Measurements from ENCODE around the gene GRM5. TPM values are rescaled to one million over a fixed set of nuclear protein-coding genes. Genes with fewer than 3 reads are reported as not detected.

The GRM5 gene
- total RNA-seq, 1 experiment from 2014 or later: not detected

DNA sequence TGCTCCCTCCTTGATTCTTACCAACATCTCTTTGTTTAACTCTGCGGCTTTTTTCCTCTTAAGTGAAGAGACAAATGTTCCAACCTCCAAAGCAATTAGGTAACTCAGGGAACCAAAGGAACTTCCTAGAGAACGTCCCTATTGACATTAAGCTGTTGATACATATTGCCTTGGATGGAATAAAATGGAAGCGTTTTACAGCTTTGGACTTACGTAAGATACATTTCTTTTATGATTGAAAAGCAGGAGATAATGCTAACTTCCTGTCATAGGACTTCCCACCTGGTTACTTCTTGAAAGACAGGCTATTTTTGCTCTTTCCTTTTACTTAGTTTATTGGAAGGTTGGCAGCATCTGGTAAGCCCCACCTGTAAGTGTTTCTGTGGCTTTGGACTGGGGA lies 482.5 kb downstream of the GRM5 start:
- ChIA-PET CTCF (no interaction called here), POLR2A (ENCODE audit: unreplicated experiment) (no interaction called here)
- Histone ChIP-seq H3K36me3 (ENCODE audit: low read depth, low read length) (no peaks in the 10 kb centered on the region), H3K9me3 (ENCODE audit: low read length) (no peaks in the 10 kb centered on the region), H3K4me3 (ENCODE audit: low read length) (no peak overlapping the region), H2AFZ (ENCODE audit: low read length) (no peak overlapping the region), H3K9me2 (replicated peaks; ENCODE audit: low read length) (no peaks in the 10 kb centered on the region), H3K4me1 (ENCODE audit: insufficient read depth, low read length) (0 out of 2 replicates have a peak, but pooled peaks cover 6% of the 10 kb centered on the region), H3K4me2 (ENCODE audit: low read length) (no peak overlapping the region), H3K9ac (ENCODE audit: low read length) (no peak overlapping the region), H3F3A (ENCODE audit: low read length, unreplicated experiment) (no peaks in the 10 kb centered on the region), H3K27ac (ENCODE audit: low read length) (no peak overlapping the region), H3K27me3 (ENCODE audit: low read length) (no peaks in the 10 kb centered on the region), H4K20me1 (ENCODE audit: low read length) (no peaks in the 10 kb centered on the region), H3K79me2 (ENCODE audit: low read length) (no peaks in the 10 kb centered on the region)
- DNase-seq (no peak), ATAC-seq (no peak)
- no TSS peak for BruUV-seq (replicated peaks)
- intact Hi-C loops (cut with micrococcal nuclease): no loop called here
- TF ChIP-seq EZH2phosphoT487 (IDR thresholded peaks at IDR 0.05; ENCODE audit: borderline replicate concordance, low read length) (no peak), EZH2 (IDR thresholded peaks at IDR 0.05; ENCODE audit: low read length, unreplicated experiment) (no peak)
- TF ChIP-seq, protein P1, sequence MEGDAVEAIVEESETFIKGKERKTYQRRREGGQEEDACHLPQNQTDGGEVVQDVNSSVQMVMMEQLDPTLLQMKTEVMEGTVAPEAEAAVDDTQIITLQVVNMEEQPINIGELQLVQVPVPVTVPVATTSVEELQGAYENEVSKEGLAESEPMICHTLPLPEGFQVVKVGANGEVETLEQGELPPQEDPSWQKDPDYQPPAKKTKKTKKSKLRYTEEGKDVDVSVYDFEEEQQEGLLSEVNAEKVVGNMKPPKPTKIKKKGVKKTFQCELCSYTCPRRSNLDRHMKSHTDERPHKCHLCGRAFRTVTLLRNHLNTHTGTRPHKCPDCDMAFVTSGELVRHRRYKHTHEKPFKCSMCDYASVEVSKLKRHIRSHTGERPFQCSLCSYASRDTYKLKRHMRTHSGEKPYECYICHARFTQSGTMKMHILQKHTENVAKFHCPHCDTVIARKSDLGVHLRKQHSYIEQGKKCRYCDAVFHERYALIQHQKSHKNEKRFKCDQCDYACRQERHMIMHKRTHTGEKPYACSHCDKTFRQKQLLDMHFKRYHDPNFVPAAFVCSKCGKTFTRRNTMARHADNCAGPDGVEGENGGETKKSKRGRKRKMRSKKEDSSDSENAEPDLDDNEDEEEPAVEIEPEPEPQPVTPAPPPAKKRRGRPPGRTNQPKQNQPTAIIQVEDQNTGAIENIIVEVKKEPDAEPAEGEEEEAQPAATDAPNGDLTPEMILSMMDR (conservative IDR thresholded peaks at IDR 0.05; ENCODE audit: low read depth, low read length): no peak

DNA sequence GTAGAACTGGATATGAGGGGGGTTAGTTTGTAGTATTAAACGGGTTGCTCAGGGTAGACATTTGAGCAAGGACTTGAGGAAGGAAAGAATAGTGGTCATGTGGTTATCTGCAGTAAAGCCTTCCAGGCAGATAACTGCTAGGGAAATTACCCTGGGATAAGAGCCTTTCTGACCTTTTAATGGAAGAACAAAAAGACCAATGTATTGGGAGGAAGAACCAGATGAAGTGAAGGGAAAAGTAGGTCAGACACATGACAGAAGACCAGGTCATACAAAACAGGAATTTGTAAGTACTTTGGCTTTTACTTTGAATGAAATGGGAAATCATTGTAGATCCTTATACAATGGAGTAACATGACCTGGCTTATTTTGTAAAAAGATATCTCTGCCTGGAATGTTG lies 486.3 kb downstream of the GRM5 start:
- intact Hi-C loops (cut with micrococcal nuclease): no loop called here
- DNase-seq (no peak), ATAC-seq (no peak)
- no peak overlapping the region for H3K9ac ChIP-seq (ENCODE audit: low read length)
- no peaks in the 10 kb centered on the region for H4K20me1 ChIP-seq (ENCODE audit: low read length)
- H2AFZ ChIP-seq (ENCODE audit: low read length): no peak overlapping the region
- H3K9me2 ChIP-seq (replicated peaks; ENCODE audit: low read length): no peaks in the 10 kb centered on the region
- ChIA-PET POLR2A (ENCODE audit: unreplicated experiment) (no interaction called here), CTCF (no interaction called here)
- H3K79me2 ChIP-seq (ENCODE audit: low read length): no peaks in the 10 kb centered on the region
- no peaks in the 10 kb centered on the region for H3F3A ChIP-seq (ENCODE audit: low read length, unreplicated experiment)
- no peak overlapping the region for H3K4me3 ChIP-seq (ENCODE audit: low read length)
- H3K4me2 ChIP-seq (ENCODE audit: low read length): no peak overlapping the region
- 0 out of 2 replicates have a peak, but pooled peaks cover 6% of the 10 kb centered on the region for H3K4me1 ChIP-seq (ENCODE audit: insufficient read depth, low read length)
- TF ChIP-seq, protein P1 (conservative IDR thresholded peaks at IDR 0.05; ENCODE audit: low read depth, low read length): no peak
- TF ChIP-seq EZH2phosphoT487 (IDR thresholded peaks at IDR 0.05; ENCODE audit: borderline replicate concordance, low read length) (no peak), EZH2 (IDR thresholded peaks at IDR 0.05; ENCODE audit: low read length, unreplicated experiment) (no peak)
- no peak overlapping the region for H3K27ac ChIP-seq (ENCODE audit: low read length)
- H3K36me3 ChIP-seq (ENCODE audit: low read depth, low read length): no peaks in the 10 kb centered on the region
- BruUV-seq (replicated peaks): no TSS peak
- no peaks in the 10 kb centered on the region for H3K27me3 ChIP-seq (ENCODE audit: low read length)
- H3K9me3 ChIP-seq (ENCODE audit: low read length): no peaks in the 10 kb centered on the region

DNA sequence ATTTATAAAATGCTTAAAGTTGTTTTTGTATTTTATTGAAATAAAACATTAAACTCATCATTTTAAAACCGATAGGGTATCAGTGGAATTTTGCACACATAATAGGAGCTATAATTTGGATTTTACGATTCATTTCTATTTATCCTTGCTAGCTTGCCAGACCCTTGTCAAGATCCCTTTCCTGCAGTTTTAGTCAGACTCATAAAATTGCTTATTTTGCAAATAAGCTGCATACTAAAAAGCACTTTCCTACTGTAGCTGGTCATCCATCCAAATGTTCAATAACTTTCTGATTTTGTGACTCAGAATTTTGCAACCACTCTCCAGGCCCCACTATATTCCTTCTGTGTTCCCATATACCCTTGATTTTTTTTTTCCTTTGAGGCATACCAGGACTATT lies 489.0 kb downstream of the GRM5 start:
- Histone ChIP-seq H3K9me3 (ENCODE audit: low read length) (no peaks in the 10 kb centered on the region), H3K79me2 (ENCODE audit: low read length) (no peaks in the 10 kb centered on the region), H3K27ac (ENCODE audit: low read length) (no peak overlapping the region), H3K36me3 (ENCODE audit: low read depth, low read length) (no peaks in the 10 kb centered on the region), H2AFZ (ENCODE audit: low read length) (no peak overlapping the region), H3K4me2 (ENCODE audit: low read length) (no peak overlapping the region), H3F3A (ENCODE audit: low read length, unreplicated experiment) (no peaks in the 10 kb centered on the region), H3K4me3 (ENCODE audit: low read length) (no peak overlapping the region), H3K9me2 (replicated peaks; ENCODE audit: low read length) (no peaks in the 10 kb centered on the region), H3K9ac (ENCODE audit: low read length) (no peak overlapping the region), H3K27me3 (ENCODE audit: low read length) (no peaks in the 10 kb centered on the region), H3K4me1 (ENCODE audit: insufficient read depth, low read length) (0 out of 2 replicates have a peak, but pooled peaks cover 6% of the 10 kb centered on the region), H4K20me1 (ENCODE audit: low read length) (no peaks in the 10 kb centered on the region)
- ATAC-seq: peak; percentile 70
- ChIA-PET CTCF (no interaction called here), POLR2A (ENCODE audit: unreplicated experiment) (interaction anchor here (0.6 kb wide), 1 partner anchor 174 kb away, joined by 3 read pairs; no protein-coding TSS in a partner anchor)
- BruUV-seq (replicated peaks): no TSS peak
- intact Hi-C loops (cut with micrococcal nuclease): no loop called here
- TF ChIP-seq EZH2phosphoT487 (IDR thresholded peaks at IDR 0.05; ENCODE audit: borderline replicate concordance, low read length): no peak
- TF ChIP-seq EZH2 (IDR thresholded peaks at IDR 0.05; ENCODE audit: low read length, unreplicated experiment): no peak
- TF ChIP-seq, protein P1 (conservative IDR thresholded peaks at IDR 0.05; ENCODE audit: low read depth, low read length): no peak
- no peak for DNase-seq

Measured in PC-3 (cell line).